Cardiac fibroblast (primary cell): Measurements from ENCODE around the gene ATP9B.
A peak's percentile ranks its signal among the peaks of the same experiment; 100 is the strongest.

ENCODE experiments used
- DNase-seq, 2 donors: peaks; one replicate each; pipeline versions ENCODE4 v3.0.0 to v3.0.0-alpha.2; 2010; ENCODE audit warnings: low read depth in 2 of 2
- H3K4me3 ChIP-seq, 2 donors: replicated peaks in 1 of 2; 1 replicate in 1 of 2; 2 replicates in 1 of 2; pipeline ENCODE4 v1.5.1; 2011; ENCODE audit warnings: low read depth in 2 of 2, low read length in 2 of 2, mild to moderate bottlenecking in 2 of 2, moderate library complexity in 1 of 2
- CTCF ChIP-seq: IDR thresholded peaks from one replicate; pipeline ENCODE4 v1.5.1; 2011; ENCODE audit warnings: low read depth, mild to moderate bottlenecking, low read length, inconsistent platforms

The ATP9B gene

GRCh38 chr18:79352432-79352831 lies 283.2 kb downstream of the ATP9B start:
- no peak for TF ChIP-seq CTCF
- no peak for DNase-seq
- no peak overlapping the region for H3K4me3 ChIP-seq

GRCh38 chr18:79353267-79353666 lies 284.1 kb downstream of the ATP9B start:
- no peak overlapping the region for H3K4me3 ChIP-seq
- peak; percentile 16 for TF ChIP-seq CTCF
- DNase-seq = peak in 1 of 2 donors; percentile 5

- DNase-seq = peak in 1 of 2 donors; percentile 29
- no peak overlapping the region for H3K4me3 ChIP-seq
- TF ChIP-seq CTCF = no peak
These were observed 285.2 kb downstream of the ATP9B start for GRCh38 chr18:79354350-79354749.

- DNase-seq = no peak
- TF ChIP-seq CTCF = no peak
- no peak overlapping the region for H3K4me3 ChIP-seq
These were observed 286.5 kb downstream of the ATP9B start for GRCh38 chr18:79355433-79356335.

GRCh38 chr18:79356435-79356834 lies 287.2 kb downstream of the ATP9B start:
- no peak for TF ChIP-seq CTCF
- DNase-seq = no peak
- H3K4me3 ChIP-seq = no peak overlapping the region

GRCh38 chr18:79360933-79361332 lies 291.7 kb downstream of the ATP9B start:
- no peak for TF ChIP-seq CTCF
- no peak for DNase-seq
- H3K4me3 ChIP-seq = no peak overlapping the region
